GM12878 (cell line): ENCODE data around the gene POLA1. TPM values are rescaled to one million over a fixed set of nuclear protein-coding genes. Genes with fewer than 3 reads are reported as not detected.

ENCODE experiments used
- ATAC-seq: fragments of 200-7000 bp; cut with Tn5 transposase; 3 replicates; pipeline ENCODE4 v1.9.1; 2020; ENCODE audit warnings: mild to moderate bottlenecking, moderate library complexity
- BruUV-seq: library from RNA; stranded (reverse); fragments of 400-500 nt; replicated peaks from 2 replicates; lab custom pipeline; 2021; lab: Mats Ljungman, UMichigan
- CTCF ChIA-PET: fragments of 300-600 bp; sonication (Branson Sonifier 250); formaldehyde crosslinking; extraction: SDS; loops from one replicate; lab custom pipeline; 2021; ENCODE audit warnings: inconsistent platforms; lab: Yijun Ruan, JAX
- POLR2A ChIA-PET: fragments of 350-600 bp; formaldehyde crosslinking; extraction: SDS; loops from one replicate; lab custom pipeline; 2021; ENCODE audit warnings: inconsistent platforms; lab: Charles Lee
- RAD21 ChIA-PET: fragments of 300-600 bp; sonication (Branson Sonifier 250); formaldehyde crosslinking; loops from one replicate; lab custom pipeline; 2023; ENCODE audit warnings: antibody characterized with exemption; ENCODE audit not compliant: unreplicated experiment; lab: Charles Lee
- SMC1A ChIA-PET: fragments of 300-600 bp; sonication (Branson Sonifier 250); formaldehyde crosslinking; loops from one replicate; lab custom pipeline; 2023; ENCODE audit not compliant: unreplicated experiment, uncharacterized antibody; lab: Charles Lee
- DNase-seq: peaks from one replicate; pipeline ENCODE4 v3.0.0-alpha.2; 2011; ENCODE audit warnings: low read depth, low spot score
- FAIRE-seq: peaks from 3 replicates; lab custom pipeline; 2011; peaks lifted over from hg19 to GRCh38; lab: Jason Lieb, UNC
- H2AFZ ChIP-seq: 2 replicates; pipeline ENCODE4 v1.6.0; 2011; ENCODE audit warnings: low read depth, low read length, control low read depth; ENCODE audit not compliant: control insufficient read depth
- H3K27ac ChIP-seq: 2 replicates; pipeline ENCODE4 v1.5.1; 2011; ENCODE audit warnings: control low read depth; ENCODE audit not compliant: control insufficient read depth, insufficient read depth
- H3K27me3 ChIP-seq, 2 experiments: replicated peaks in 1 of 2; 2 replicates each; pipeline versions ENCODE4 v1.6.0 to v1.6.1; 2011; ENCODE audit warnings: low read length in 1 of 2; ENCODE audit not compliant: control insufficient read depth in 2 of 2, insufficient read depth in 2 of 2
- H3K36me3 ChIP-seq, 2 experiments: 2 replicates each; pipeline ENCODE4 v1.5.1; 2011; ENCODE audit warnings: low read length in 1 of 2; ENCODE audit not compliant: control insufficient read depth in 2 of 2, insufficient read depth in 2 of 2
- H3K4me1 ChIP-seq: 2 replicates; pipeline ENCODE4 v1.6.1; 2011; ENCODE audit warnings: mild to moderate bottlenecking, low read length, moderate library complexity, mixed read lengths; ENCODE audit not compliant: control insufficient read depth, insufficient read depth
- H3K4me2 ChIP-seq: 2 replicates; pipeline ENCODE4 v1.6.0; 2011; ENCODE audit warnings: control low read depth; ENCODE audit not compliant: control insufficient read depth, insufficient read depth
- H3K4me3 ChIP-seq: fragments of 200-600 bp; sonication (generic); 2 replicates; pipeline ENCODE4 v1.5.1; 2016
- H3K79me2 ChIP-seq: 2 replicates; pipeline ENCODE4 v1.6.0; 2011; ENCODE audit warnings: low read length; ENCODE audit not compliant: control insufficient read depth, insufficient read depth
- H3K9ac ChIP-seq: 2 replicates; pipeline ENCODE4 v1.8.0; 2011; ENCODE audit warnings: low read length, control low read depth, mixed read lengths; ENCODE audit not compliant: control insufficient read depth, insufficient read depth
- H3K9me3 ChIP-seq: replicated peaks from 3 replicates; pipeline ENCODE4 v1.5.1; 2011; ENCODE audit warnings: mild to moderate bottlenecking, low read length; ENCODE audit not compliant: control insufficient read depth, insufficient read depth
- H4K20me1 ChIP-seq: 2 replicates; pipeline ENCODE4 v1.6.0; 2011; ENCODE audit not compliant: control insufficient read depth, insufficient read depth
- BCL3 ChIP-seq: IDR thresholded peaks from 2 replicates; pipeline ENCODE4 v1.6.1; 2011; ENCODE audit warnings: borderline replicate concordance, low read depth, mild to moderate bottlenecking, moderate library complexity, low read length; ENCODE audit not compliant: insufficient read depth, poor library complexity, severe bottlenecking
- CTCF ChIP-seq, 3 experiments: IDR thresholded peaks in 2 of 3; conservative IDR thresholded peaks in 1 of 3; 2 replicates each; pipeline ENCODE4 v1.5.1; 2011; ENCODE audit warnings: low read depth in 3 of 3, low read length in 3 of 3, mild to moderate bottlenecking in 3 of 3, control low read depth in 2 of 3, moderate library complexity in 2 of 3, inconsistent platforms in 1 of 3, mixed read lengths in 1 of 3; ENCODE audit not compliant: control insufficient read depth in 2 of 3, insufficient read depth in 1 of 3; ENCODE audit errors: extremely low read depth in 1 of 3
- EED ChIP-seq: sonication (generic); IDR thresholded peaks from 2 replicates; pipeline ENCODE4 v1.6.1; 2016; ENCODE audit warnings: antibody characterized with exemption, low read depth
- EP300 ChIP-seq, 2 experiments: fragments of 150-350 bp in 1 of 2; IDR thresholded peaks; 2 replicates each; pipeline ENCODE4 v1.6.1; 2011 to 2012; ENCODE audit warnings: low read depth in 2 of 2, low read length in 2 of 2, borderline replicate concordance in 1 of 2, improper control_type of control experiment in 1 of 2, inconsistent platforms in 1 of 2; ENCODE audit not compliant: control insufficient read depth in 1 of 2
- IRF4 ChIP-seq: IDR thresholded peaks from 2 replicates; pipeline ENCODE4 v1.6.1; 2011; ENCODE audit warnings: low read depth, low read length
- LARP7 ChIP-seq: fragments of 450-650 bp; IDR thresholded peaks from 2 replicates; pipeline ENCODE4 v1.6.1; 2017; ENCODE audit warnings: mild to moderate bottlenecking
- NFIC ChIP-seq: IDR thresholded peaks from 2 replicates; pipeline ENCODE4 v1.6.1; 2012; ENCODE audit warnings: low read depth, mild to moderate bottlenecking, inconsistent platforms, low read length, moderate library complexity
- NFYB ChIP-seq: IDR thresholded peaks from 2 replicates; pipeline ENCODE4 v1.6.1; 2011; ENCODE audit warnings: low read depth, mild to moderate bottlenecking, low read length, improper control_type of control experiment, moderate library complexity; ENCODE audit not compliant: insufficient read depth
- POLR2A ChIP-seq: IDR thresholded peaks from 2 replicates; pipeline ENCODE4 v1.6.1; 2011; ENCODE audit warnings: low read depth, mild to moderate bottlenecking, low read length
- RELA ChIP-seq: fragments of 450-650 bp; IDR thresholded peaks from 2 replicates; pipeline ENCODE4 v1.8.0; 2014; ENCODE audit warnings: borderline replicate concordance; ENCODE audit not compliant: partially characterized antibody
- SIX5 ChIP-seq: IDR thresholded peaks from 2 replicates; pipeline ENCODE4 v1.6.1; 2011; ENCODE audit warnings: mild to moderate bottlenecking, low read depth, low read length, moderate library complexity; ENCODE audit not compliant: severe bottlenecking
- SMARCA5 ChIP-seq: fragments of 450-650 bp; IDR thresholded peaks from 2 replicates; pipeline ENCODE4 v1.6.1; 2017; ENCODE audit warnings: mild to moderate bottlenecking
- SREBF1 ChIP-seq: IDR thresholded peaks from 2 replicates; pipeline ENCODE4 v1.6.1; 2012; ENCODE audit warnings: mild to moderate bottlenecking, low read length
- TAF1 ChIP-seq: IDR thresholded peaks from 2 replicates; pipeline ENCODE4 v1.6.1; 2011; ENCODE audit warnings: mild to moderate bottlenecking, low read depth, low read length, borderline replicate concordance
- TARDBP ChIP-seq: IDR thresholded peaks from 2 replicates; pipeline ENCODE4 v1.6.1; 2016; ENCODE audit warnings: borderline replicate concordance
- TCF3 ChIP-seq: IDR thresholded peaks from 2 replicates; pipeline ENCODE4 v1.6.1; 2012; ENCODE audit warnings: low read depth, mild to moderate bottlenecking, low read length, borderline replicate concordance; ENCODE audit not compliant: insufficient read depth
- YBX1 ChIP-seq: fragments of 450-650 bp; IDR thresholded peaks from 2 replicates; pipeline ENCODE4 v1.6.1; 2016; ENCODE audit warnings: antibody characterized with exemption
- WGBS: methylation state at CpG from one replicate; pipeline ENCODE4 v1.1.6; 2016; ENCODE audit warnings: low lambda C conversion rate; ENCODE audit not compliant: insufficient replicate concordance, insufficient coverage; ENCODE audit errors: missing lambda C conversion rate; 5-methylcytosine and 5-hydroxymethylcytosine counted together
- in situ Hi-C: fragments of 300-500 bp; cut with MboI; formaldehyde crosslinking; loops from 9 replicates; pipeline ENCODE4 v1.14.3; 2018; ENCODE audit warnings: mixed read lengths
- intact Hi-C: fragments of 100-400 bp; cut with micrococcal nuclease; formaldehyde crosslinking; loops from one replicate; pipeline ENCODE4 v1.14.2; 2022; ENCODE audit not compliant: unreplicated experiment
- polyA plus RNA-seq, 11 experiments: library from polyadenylated mRNA; depleted of rRNA in 4 of 11; unstranded in 6 of 11; stranded (reverse) in 5 of 11; fragments of >200 nt; fragmentation: Nextera tagmentation in 4 of 11; fragmentation: Illumina TruSeq in 1 of 11; extraction: Ambion mirVana in 4 of 11; extraction: Trizol in 1 of 11; gene quantifications; 1 replicate in 1 of 11; 2 replicates in 10 of 11; pipeline versions ENCODE4 v1.2.1 to v1.2.3, GENCODE V29; 2011 to 2016; ENCODE audit warnings: inconsistent platforms in 2 of 11, missing spikeins in 2 of 11, low read depth in 1 of 11
- total RNA-seq, 4 experiments: library from RNA; depleted of rRNA in 3 of 4; stranded (reverse); fragments of >200 nt in 3 of 4; fragmentation: Illumina TruSeq in 1 of 4; extraction: Trizol in 1 of 4; gene quantifications; 2 replicates each; pipeline versions ENCODE4 v1.2.1 to v1.2.3, GENCODE V29; 2013 to 2021
- TF ChIP-seq, protein P1 (sequence below): fragments of 450-650 bp; IDR thresholded peaks from 2 replicates; pipeline ENCODE4 v1.6.1; 2016; ENCODE audit warnings: mild to moderate bottlenecking

POLA1 gene
- total and polyA plus RNA-seq, 10 of the 15 experiments (the other 5 are each of a cell fraction or from before 2014, with no cell fraction given), result 6.5 to 34.7 (median 24.8) TPM

DNA sequence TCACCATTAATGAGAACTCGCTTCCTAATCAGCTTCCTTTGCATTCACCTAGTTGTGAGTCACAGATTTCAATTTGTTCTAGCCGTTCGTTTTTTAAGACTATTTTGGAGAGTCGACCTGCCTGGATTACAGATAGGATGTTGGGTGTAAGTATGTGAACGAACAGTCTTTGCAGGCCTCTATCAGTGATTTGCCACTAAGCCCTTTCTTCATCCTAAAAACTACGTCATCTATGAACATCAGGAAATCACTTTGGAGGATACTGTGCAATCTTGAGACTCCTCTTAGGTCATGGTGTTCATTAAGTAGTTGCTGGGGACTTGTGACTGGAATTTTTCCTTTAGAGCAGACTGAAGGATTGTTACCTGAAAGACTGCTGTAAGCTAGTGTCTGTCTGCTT is 1.1 kb downstream of the POLA1 start:
- in situ Hi-C loops, result no loop called here
- ChIA-PET POLR2A (interaction anchor here (0.5 to 0.7 kb wide), 2 partner anchors 300 to 798 kb away, joined by 3 to 8 read pairs; no protein-coding TSS in a partner anchor), CTCF (interaction anchor here (0.6 to 0.9 kb wide), 2 partner anchors 18 to 378 kb away, joined by 3 to 4 read pairs; no protein-coding TSS in a partner anchor), RAD21 (interaction anchor here (1.3 kb wide), 1 partner anchor 324 kb away, joined by 3 read pairs; no protein-coding TSS in a partner anchor), SMC1A (interaction anchor here (1.1 kb wide), 1 partner anchor 106 kb away, joined by 3 read pairs; no protein-coding TSS in a partner anchor)
- Histone ChIP-seq H3K4me3 (peak overlapping the region; percentile 75), H3K27me3 (no peaks in the 10 kb centered on the region), H3K4me1 (no peaks in the 10 kb centered on the region), H3K4me2 (peak overlapping the region; percentile 51), H4K20me1 (no peaks in the 10 kb centered on the region), H3K79me2 (peaks cover 44% of the 10 kb centered on the region), H2AFZ (no peak overlapping the region), H3K27ac (no peak overlapping the region), H3K9me3 (no peaks in the 10 kb centered on the region), H3K9ac (peak overlapping the region; percentile 24; the same call in 1 of the 2 replicates), H3K36me3 (no peaks in the 10 kb centered on the region)
- FAIRE-seq (peak; percentile 49), ATAC-seq (no peak), DNase-seq (no peak)
- WGBS, result 2% methylated on average over 6 of the region's 6 CpGs
- no TSS peak for BruUV-seq
- intact Hi-C loops, result no loop called here
- TF ChIP-seq RELA (no peak), CTCF (IDR thresholded peaks at IDR 0.05 in 2 of 3, conservative IDR thresholded peaks at IDR 0.05 in 1 of 3; ENCODE audit: control insufficient read depth in 2 of 3, extremely low read depth in 1 of 3, insufficient read depth in 1 of 3, low read depth in 3 of 3, low read length in 3 of 3) (no peak), EED (no peak), EP300 (IDR thresholded peaks at IDR 0.05; ENCODE audit: borderline replicate concordance in 1 of 2, control insufficient read depth in 1 of 2, low read depth in 2 of 2, low read length in 2 of 2) (no peak), NFYB (no peak), NFIC (no peak), SIX5 (no peak), BCL3 (no peak), POLR2A (no peak), LARP7 (no peak), YBX1 (no peak), SREBF1 (no peak), TARDBP (no peak), SMARCA5 (no peak), IRF4 (no peak), TCF3 (no peak), TAF1 (no peak)
- TF ChIP-seq, protein P1, sequence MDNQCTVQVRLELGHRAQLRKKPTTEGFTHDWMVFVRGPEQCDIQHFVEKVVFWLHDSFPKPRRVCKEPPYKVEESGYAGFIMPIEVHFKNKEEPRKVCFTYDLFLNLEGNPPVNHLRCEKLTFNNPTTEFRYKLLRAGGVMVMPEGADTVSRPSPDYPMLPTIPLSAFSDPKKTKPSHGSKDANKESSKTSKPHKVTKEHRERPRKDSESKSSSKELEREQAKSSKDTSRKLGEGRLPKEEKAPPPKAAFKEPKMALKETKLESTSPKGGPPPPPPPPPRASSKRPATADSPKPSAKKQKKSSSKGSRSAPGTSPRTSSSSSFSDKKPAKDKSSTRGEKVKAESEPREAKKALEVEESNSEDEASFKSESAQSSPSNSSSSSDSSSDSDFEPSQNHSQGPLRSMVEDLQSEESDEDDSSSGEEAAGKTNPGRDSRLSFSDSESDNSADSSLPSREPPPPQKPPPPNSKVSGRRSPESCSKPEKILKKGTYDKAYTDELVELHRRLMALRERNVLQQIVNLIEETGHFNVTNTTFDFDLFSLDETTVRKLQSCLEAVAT, result no peak
